H1 (cell line): ENCODE results near the gene CWC27. TPM values are rescaled to one million over a fixed set of nuclear protein-coding genes. Genes with fewer than 3 reads are reported as not detected.

Source experiments
- PHF8 ChIP-seq: fragments of 200-600 bp; sonication (generic); conservative IDR thresholded peaks from 2 replicates; pipeline ENCODE4 v1.7.1; 2012; ENCODE audit warnings: low read depth, mild to moderate bottlenecking, inconsistent platforms, low read length, moderate library complexity
- YY1 ChIP-seq: IDR thresholded peaks from 2 replicates; pipeline ENCODE4 v1.6.1; 2011; ENCODE audit warnings: low read depth, mild to moderate bottlenecking, low read length
- polyA plus RNA-seq, 7 experiments: library from polyadenylated mRNA; depleted of rRNA in 3 of 7; stranded (reverse) in 5 of 7; unstranded in 2 of 7; fragments of >200 nt in 5 of 7; fragments of 200-250 nt in 2 of 7; gene quantifications; 1 replicate in 5 of 7; 2 replicates in 1 of 7; 4 replicates in 1 of 7; pipeline versions ENCODE4 v1.2.1 to v1.2.3, GENCODE V29; 2011 to 2013; ENCODE audit warnings: missing spikeins in 2 of 7, mixed read lengths in 2 of 7
- total RNA-seq: library from RNA; stranded (reverse); fragmentation: NEBNext Ultra II Directional; extraction: Animal tissue kit (Norgen Biotek cat#: 25700); gene quantifications from 2 replicates; pipeline ENCODE4 v1.2.1, GENCODE V29; 2021

The CWC27 gene
- total and polyA plus RNA-seq, 2 of the 8 experiments (the other 6 are each of a cell fraction or from before 2014, with no cell fraction given): 24.9 to 43.4 TPM

DNA sequence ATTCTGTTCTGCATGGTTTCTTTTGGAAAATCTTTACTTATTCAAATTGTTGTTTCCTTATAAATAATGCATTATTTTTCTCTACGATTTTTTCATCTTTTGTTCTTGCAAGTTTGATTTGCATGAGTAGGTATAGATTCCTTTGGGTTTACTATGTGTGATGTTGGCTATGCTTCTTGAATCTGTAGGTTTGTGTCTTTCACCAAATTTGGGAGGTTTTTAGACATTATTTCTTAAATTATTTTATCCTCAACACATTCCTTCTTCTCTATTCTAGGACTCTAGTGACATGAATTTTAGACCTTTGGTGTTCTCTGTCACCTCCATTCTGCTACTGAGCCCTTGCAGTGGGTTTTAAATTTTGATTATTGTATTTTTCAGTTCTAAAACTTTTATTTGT, 219.0 kb downstream of the CWC27 start (continued):
- TF ChIP-seq PHF8 (no peak), YY1 (no peak)
- TF ChIP-seq, all 59 proteins: peak for 0
